CD4-positive, alpha-beta T cell treated with Interleukin-1 beta for 1 hour (primary cell): ENCODE results near the gene RAD52.

Source experiments
- DNase-seq, 2 donors: peaks; one replicate each; pipeline ENCODE4 v3.0.0-alpha.2; 2020 to 2022

Gene RAD52

DNA sequence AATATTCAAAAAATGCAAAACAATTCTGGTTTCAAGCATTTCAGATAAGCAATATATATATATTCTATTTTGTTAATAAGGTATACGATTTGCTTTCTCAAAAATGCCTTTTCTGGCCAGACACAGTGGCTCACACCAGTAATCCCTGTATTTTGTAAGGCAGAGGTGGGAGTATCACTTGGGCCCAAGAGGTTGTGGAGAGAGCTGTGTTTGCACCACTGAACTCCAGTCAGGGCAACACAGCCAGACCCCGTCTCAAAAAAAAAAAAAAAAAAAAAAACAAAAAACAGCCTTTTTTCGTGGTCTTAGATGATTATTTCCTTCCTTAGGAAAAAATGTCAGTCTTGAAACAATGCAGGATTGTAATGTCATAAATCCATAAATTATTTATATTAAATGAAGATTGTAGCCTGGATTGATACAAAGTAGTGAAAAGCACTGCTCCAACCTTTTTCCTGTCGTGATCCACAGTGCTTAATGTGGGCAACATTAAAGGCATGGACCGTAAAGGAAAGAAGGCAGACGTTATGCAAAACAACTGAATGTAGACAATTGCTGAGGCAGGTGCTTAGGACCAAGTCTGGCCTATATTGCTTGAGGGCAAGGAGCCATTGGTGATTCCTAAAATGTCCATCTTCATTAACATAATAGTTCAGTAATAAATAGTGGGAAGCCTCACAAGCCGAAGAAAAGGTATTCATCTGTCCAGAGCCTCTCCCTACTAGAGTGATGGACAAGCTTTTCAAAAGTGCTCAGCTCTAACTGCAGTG lies 36.8 kb downstream of the RAD52 start:
- DNase-seq: no peak

DNA sequence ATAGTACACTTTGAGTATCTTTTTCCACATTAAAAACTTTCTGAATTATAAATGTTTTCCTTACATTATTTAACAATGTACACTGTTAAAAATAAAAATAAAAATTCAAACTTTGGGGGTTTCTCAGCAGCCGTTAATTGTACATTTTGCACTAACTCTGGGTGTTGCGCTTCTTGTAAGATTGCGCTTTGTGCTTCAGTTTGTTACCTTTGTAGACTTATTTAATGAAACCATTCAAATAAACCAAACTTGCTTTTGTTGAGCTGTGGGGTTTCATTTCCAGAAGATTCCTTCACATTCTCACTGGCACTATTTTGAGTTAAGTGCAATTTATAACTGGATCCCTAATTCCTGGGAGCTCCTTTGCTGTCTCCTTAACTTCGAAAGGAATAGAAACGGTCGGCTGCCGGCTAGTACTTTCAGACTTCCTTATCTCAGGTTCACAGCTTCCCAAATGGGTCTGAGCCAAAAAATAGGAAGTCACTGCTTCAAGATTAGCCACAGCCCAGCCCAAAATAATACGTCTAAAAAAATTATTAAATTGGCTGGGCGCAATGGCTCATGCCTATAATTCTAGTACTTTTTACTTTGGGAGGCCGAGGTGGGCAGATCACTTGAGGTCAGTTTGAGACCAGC lies 38.2 kb downstream of the RAD52 start:
- no peak for DNase-seq

DNA sequence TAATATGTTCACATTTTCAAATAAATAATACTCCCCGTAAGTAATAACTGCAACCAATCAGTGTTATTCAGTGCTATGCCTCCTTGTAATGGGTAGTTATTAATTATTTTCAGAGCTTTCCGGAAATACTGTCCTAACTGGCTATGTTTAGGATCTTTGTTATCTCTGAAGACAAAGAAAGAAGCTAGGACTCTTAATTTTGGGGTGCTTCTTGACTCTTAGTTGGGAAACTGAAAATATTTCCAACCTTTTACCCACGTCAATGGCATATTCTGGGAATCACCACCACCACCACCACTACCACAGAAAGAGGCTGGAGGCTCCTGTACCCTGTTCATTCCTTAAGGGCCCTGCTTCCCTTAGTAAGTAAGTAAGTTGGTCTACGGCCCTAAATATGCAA lies 39.1 kb downstream of the RAD52 start:
- DNase-seq: no peak

DNA sequence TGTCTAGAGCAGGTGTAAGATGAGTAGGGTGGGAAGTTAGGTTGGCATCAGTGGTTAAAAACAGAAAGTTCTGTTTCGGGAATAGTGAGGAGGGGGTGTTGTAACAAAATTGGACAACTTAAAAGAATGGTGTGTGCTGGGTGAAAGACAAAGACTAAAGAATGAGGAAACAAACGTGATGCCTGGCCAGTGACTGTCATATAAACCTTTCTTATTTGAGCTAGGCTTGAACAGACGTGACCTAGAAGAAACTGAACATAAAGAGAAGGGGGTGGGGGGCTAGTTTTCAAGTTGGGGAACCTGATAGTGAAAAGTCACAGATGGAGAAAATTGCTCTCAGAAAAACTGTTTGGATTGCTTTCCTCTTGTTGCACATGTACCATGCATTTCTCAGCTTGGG lies 39.6 kb downstream of the RAD52 start:
- DNase-seq: no peak

DNA sequence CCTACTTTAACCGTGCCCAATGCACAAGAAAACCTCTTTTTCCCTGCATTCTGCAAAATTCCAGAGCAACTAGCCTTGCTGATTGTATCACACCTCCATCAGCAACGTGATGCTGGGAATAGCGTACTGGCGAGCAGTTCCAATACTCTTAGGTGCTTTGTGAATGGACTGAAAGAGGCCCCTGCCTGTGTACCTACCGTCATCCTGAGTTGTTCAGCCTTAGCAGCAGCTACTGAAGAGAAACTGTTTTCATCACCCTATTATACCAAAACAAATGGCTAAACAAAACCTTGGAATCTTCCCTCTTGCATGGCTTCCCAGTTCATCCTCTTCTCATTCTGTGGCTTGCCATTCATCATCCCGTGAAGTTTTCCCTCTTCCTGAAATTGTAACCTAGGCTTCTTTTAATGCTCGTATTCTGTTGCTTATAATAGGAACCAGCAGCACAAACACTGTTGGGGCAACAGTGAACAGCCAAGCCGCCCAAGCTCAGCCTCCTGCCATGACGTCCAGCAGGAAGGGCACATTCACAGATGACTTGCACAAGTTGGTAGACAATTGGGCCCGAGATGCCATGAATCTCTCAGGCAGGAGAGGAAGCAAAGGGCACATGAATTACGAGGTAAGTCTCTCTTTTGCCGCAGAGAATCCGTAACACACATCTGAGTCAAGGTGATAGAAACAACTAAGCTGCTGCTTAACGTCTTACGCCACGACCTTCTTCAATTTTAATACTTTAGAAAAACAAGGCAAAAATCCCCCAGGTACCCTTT lies 41.9 kb downstream of the RAD52 start:
- no peak for DNase-seq

DNA sequence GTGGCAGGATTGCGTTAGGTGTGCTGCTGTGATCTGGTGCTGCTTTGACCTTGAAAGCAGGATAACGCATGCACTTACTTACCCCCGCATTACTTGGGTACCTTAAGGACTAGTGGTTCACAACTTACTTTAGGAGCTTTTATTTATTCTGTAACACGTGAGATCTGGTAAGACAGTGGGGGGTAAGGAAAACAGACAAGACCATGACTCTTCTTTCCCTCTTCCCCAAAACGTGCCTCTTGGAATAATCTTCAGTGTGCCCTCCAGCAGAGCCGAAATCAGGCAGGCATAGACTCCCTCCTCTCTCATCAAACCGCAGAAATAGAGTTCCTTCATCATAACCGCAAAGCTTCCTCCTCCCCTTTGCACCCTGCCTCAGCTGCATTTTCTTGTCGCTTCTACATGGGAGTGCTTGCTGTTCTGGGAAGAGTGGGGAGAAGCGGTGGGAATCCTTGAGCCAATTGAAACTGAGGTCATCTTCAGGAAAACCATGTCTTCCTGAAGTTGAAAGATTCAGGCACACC lies 43.4 kb downstream of the RAD52 start:
- no peak for DNase-seq

DNA sequence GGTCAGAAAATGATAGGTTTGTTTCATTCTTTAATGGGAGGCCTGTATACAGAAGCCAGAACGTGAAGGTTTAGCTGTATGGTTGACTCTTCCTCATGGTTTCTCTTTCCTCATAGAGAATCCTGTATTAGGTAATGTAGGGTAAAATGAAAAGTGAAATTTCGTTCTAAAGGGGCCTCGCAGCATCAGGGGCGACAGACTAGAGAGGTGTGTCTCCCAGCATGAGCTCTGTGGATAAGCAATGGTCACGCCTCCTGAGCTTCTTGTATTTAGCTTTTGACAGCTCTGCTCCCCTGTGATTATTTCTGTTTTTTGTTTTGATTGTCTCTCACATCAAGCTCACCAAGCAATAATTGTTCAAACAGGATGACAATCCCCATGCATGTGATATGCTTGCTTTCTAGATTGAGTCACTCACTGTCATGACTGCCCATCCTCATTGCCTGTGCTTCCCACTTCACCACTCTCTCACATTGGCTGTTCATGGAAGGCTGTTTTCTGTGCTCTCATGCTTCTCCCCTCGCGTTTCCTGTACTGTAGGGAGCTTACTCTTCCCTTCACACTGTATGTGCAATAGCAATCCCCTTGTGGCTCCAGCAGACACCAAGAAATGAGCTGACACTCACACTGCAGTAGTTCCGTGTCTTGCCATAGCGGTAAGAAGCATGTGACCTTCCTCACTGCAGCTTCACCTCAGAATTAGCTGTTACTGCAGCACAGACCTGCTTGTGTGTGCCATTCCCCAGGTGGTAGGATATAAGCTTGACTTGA lies 44.0 kb downstream of the RAD52 start:
- no peak for DNase-seq

DNA sequence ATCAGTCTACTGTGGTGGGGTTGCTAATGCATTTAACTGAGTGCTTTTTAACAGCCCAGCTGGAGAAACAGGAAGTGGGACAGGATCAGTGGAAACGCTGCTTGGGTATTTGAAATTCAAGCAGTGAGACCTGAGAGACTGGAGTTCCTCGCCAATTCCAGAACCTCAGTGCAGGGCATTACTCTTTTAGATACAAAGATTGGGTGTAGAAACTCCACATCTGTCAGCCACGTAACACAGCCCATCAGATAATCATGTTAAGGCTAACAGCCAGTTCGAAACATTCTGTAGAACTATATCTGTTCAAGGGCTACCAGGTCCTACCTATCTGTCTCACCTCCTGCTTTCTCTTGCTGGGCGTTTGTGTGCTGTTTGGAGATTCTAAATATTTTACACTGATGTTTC lies 45.5 kb downstream of the RAD52 start:
- no peak for DNase-seq

DNA sequence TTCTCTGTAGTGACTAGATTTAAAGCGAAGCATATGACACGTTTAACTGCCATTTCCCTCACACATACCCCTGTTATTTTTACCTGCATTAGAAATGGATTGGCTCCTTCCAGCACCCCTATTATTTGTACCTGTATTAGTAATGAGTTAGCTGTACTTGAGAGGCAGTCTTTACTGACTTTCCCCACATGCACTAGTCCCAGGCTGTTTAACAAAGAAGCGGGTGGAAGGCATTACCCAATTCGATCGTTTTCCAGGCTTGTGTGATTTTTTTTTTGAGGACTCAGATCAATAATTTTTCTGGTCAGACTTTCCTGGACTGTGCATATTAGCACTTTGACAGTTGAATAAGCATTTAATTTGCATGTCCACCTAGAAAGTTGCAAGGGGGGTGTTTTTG lies 46.4 kb downstream of the RAD52 start:
- no peak for DNase-seq

DNA sequence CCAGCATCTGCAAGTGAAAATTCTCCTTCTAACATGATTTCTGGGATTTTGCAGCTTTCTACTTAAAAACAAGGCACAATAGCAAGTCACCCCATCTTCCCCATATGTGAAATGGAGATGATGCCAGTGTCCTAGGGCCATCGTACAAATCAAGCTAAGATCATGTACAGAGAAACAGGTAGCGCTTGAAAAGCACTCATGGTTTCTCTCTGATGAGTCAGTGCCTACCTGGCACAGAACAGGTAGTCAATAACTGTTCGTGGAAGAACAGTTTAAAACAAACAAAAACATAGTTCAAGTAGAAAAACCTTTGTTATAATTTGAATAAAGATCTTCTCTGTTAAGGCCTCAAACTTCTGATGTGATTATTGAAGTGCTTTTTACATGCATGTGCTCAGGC lies 46.9 kb downstream of the RAD52 start:
- DNase-seq: no peak

DNA sequence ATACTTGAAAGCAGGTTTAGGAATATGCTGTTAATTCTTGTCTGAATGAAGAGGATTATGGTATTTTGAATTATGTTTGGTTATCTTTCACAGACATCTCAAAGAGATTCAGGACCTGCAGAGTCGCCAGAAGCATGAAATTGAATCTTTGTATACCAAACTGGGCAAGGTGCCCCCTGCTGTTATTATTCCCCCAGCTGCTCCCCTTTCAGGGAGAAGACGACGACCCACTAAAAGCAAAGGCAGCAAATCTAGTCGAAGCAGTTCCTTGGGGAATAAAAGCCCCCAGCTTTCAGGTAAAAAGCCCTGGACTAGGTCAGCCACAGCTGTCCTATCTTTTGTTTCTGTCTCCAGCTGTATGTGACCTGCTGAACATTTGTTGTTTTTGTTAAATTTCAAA lies 52.1 kb downstream of the RAD52 start:
- no peak for DNase-seq

DNA sequence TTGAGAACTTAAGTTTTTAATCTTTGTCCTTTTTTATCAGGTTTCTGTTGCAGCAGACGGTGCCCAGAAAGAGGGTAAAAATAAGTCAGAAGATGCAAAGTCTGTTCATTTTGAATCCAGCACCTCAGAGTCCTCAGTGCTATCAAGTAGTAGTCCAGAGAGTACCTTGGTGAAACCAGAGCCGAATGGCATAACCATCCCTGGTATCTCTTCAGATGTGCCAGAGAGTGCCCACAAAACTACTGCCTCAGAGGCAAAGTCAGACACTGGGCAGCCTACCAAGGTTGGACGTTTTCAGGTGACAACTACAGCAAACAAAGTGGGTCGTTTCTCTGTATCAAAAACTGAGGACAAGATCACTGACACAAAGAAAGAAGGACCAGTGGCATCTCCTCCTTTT lies 53.5 kb downstream of the RAD52 start:
- DNase-seq: no peak

DNA sequence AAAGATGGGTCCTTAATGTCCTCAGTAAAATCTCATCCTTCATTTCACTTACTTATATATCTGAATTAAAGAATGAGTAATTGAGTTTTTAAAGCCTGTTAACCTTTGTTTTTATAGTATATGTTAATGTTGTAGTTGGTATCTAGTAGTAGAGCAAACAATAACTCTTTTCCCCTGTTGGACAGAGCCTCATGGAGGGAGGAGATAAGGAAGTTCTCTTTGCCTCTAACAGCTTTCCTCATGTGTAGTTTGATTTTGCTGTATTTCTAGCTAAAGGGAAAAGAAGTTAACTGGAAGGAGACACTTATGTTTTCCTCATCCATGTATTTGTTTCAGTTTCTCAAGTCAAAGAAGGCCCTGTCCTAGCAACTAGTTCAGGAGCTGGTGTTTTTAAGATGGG lies 55.3 kb downstream of the RAD52 start:
- no peak for DNase-seq

DNA sequence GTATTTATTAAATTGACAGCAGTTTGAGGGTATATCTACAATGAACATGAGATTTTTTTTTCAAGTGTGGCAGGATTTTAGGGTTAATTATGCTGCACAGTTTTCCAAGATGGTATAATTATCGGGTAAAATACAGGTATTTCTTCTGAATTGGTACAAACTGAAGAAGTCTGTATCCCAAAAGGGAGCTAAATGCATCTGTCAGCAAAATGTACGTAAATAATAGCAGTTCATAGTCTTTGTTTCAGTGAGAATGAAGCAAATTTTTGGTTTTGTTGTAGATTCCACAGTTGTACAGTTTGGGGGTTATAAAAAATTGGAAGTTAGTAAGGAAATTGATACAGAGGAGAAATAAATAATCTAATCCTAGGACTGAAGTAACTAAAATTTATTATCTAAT lies 63.3 kb downstream of the RAD52 start:
- no peak for DNase-seq

DNA sequence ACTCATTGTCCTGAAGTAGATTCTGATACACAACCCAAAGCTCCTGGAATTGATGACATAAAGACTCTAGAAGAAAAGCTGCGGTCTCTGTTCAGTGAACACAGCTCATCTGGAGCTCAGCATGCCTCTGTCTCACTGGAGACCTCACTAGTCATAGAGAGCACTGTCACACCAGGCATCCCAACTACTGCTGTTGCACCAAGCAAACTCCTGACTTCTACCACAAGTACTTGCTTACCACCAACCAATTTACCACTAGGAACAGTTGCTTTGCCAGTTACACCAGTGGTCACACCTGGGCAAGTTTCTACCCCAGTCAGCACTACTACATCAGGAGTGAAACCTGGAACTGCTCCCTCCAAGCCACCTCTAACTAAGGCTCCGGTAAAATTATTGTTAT lies 63.8 kb downstream of the RAD52 start:
- no peak for DNase-seq

DNA sequence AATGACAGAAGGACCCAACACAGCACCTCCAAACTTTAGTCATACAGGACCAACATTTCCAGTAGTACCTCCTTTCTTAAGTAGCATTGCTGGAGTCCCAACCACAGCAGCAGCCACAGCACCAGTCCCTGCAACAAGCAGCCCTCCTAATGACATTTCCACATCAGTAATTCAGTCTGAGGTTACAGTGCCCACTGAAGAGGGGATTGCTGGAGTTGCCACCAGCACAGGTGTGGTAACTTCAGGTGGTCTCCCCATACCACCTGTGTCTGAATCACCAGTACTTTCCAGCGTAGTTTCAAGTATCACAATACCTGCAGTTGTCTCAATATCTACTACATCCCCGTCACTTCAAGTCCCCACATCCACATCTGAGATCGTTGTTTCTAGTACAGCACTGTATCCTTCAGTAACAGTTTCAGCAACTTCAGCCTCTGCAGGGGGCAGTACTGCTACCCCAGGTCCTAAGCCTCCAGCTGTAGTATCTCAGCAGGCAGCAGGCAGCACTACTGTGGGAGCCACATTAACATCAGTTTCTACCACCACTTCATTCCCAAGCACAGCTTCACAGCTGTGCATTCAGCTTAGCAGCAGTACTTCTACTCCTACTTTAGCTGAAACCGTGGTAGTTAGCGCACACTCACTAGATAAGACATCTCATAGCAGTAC lies 64.6 kb downstream of the RAD52 start:
- no peak for DNase-seq

DNA sequence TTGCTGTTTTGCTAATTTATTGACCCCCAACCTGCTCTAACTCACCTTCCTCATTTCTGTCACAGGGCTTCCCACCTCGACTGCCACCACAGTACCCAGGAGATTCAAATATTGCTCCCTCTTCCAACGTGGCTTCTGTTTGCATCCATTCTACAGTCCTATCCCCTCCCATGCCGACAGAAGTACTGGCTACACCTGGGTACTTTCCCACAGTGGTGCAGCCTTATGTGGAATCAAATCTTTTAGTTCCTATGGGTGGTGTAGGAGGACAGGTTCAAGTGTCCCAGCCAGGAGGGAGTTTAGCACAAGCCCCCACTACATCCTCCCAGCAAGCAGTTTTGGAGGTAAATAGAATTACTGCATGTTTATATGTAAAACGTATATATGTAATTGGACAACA lies 68.8 kb downstream of the RAD52 start:
- no peak for DNase-seq

DNA sequence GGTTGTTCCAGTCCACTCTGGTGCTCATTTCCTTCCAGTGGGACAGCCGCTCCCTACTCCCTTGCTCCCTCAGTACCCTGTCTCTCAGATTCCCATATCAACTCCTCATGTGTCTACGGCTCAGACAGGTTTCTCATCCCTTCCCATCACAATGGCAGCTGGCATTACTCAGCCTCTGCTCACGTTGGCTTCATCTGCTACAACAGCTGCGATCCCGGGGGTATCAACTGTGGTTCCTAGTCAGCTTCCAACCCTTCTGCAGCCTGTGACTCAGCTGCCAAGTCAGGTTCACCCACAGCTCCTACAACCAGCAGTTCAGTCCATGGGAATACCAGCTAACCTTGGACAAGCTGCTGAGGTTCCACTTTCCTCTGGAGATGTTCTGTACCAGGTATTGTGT lies 69.9 kb downstream of the RAD52 start:
- DNase-seq: no peak

DNA sequence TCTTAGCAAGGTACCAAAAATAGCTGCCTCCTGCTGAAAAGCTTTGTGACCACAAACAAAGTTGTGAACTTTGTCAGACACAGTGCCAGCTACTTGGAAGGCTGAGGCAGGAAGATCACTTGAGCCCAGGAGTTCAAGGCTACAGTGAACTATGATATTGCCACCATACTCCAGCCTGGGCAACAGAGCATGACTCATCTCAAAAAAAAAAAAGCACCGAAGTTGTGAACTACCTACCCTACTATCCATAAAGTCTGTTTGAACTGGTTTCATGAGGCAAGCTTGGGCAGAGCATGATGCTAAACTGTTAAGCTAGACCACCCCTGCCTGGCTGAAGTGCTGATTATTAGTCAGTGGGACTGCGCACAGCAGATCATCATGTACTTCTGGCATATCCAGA lies 75.5 kb downstream of the RAD52 start:
- DNase-seq: no peak

DNA sequence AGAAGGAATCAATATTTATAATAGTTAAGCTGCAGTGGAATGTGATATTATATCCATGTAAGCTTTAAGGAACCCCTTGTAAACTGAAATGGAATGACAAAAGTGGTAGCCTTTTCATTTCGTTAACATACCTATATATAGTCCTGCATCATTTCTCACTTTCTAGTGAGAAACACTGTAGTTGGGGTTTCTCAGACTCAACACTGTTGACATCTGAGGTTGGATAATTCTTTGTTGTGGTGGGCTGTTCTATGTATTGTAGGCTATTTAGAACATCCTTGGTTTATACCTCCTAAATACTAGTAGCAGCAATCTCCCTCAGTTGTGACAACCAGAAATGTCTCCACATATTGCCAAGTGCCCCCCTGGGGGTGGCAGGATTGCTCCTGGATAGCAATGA lies 79.1 kb downstream of the RAD52 start:
- peak in 1 of 2 donors; percentile 27 for DNase-seq

DNA sequence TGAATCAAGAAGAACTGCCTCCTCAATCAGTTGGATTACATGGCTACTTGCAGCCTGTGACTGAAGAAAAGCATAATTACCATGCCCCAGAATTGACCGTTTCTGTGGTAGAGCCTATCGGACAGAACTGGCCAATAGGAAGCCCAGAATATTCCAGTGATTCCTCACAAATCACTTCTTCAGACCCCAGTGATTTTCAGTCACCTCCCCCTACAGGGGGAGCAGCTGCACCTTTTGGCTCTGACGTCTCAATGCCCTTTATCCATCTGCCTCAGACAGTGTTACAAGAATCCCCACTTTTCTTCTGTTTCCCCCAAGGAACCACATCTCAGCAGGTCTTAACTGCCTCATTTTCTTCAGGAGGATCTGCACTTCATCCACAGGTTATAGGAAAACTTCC lies 80.8 kb downstream of the RAD52 start:
- DNase-seq: no peak

DNA sequence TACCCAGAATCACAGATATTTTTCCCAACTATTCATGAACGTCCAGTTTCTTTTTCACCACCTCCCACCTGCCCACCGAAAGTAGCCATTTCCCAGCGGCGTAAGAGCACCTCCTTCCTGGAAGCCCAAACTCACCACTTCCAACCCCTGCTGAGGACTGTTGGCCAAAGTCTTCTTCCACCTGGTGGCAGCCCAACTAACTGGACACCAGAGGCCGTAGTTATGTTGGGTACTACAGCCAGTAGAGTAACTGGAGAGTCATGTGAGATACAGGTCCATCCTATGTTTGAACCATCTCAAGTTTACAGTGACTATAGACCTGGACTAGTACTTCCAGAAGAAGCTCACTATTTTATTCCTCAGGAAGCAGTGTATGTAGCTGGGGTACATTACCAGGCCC lies 81.6 kb downstream of the RAD52 start:
- DNase-seq: no peak

DNA sequence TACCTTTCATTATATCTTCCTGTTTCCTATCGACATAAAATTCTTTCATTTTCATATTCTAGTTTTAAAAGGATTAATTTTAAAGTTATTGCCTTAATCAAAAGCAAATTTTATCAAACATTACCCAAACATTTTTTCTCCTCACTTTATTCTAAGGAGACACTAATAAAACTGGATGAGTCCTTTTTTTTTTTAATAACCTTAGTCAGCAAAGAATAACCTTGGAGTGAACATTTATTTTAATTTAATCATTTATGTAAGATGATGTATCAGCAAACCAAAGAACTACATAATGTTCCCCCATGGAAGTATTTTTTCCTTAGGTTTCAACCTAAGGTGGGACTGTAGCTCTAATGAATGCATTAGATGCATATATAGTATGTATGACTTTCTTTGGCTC lies 83.9 kb downstream of the RAD52 start:
- no peak for DNase-seq
